COR-L47 (cell line): ENCODE results near the gene EFCC1.
"Not testable (repeated sequence)": the region's sequence is repeated elsewhere in the genome, so short reads cannot be mapped to it uniquely, and the experiment has no call there.

Experiments used
- DNase-seq: peaks from one replicate; lab custom pipeline; 2025; lab: John Stamatoyannopoulos, UW

The EFCC1 gene

DNA sequence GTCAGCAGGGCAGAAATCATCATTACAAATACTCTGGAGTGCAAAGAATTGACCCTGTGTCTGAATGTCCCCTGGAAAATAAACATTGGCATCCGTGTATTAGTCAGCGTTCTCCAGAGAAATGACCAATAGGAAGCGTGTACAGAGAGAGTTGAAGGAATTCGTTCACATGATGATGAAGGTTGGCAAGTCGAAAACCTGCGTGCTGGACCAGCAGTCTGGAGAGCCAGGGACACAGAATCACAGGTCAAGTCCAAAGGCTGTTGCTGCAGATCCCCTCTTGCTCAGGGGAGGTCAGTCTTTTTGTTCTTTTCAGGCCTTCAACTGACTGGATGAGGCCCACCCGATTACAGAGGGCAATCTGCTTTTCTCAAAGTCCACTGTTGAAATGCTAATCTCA lies 76.1 kb downstream of the EFCC1 start:
- DNase-seq = no peak

DNA sequence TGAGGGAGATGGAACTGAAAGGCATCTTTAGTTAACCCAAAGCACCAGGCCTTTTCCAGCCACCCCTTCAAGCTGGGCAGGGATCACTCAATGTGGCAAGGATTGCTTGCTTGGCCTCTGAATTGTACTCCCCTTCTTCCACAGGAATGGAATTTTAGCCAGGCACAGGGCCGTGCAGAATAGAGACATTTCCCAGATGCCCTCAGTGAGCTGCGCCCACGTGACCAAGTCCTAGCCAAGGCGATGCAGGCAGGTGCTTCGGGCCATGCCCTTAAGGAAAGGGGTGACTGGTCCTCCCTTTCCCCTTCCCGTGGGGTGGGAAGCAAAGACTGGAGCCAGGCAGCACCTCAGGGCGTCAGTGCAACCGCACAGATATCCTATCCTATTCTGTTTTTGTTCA lies 77.4 kb downstream of the EFCC1 start:
- no peak for DNase-seq

DNA sequence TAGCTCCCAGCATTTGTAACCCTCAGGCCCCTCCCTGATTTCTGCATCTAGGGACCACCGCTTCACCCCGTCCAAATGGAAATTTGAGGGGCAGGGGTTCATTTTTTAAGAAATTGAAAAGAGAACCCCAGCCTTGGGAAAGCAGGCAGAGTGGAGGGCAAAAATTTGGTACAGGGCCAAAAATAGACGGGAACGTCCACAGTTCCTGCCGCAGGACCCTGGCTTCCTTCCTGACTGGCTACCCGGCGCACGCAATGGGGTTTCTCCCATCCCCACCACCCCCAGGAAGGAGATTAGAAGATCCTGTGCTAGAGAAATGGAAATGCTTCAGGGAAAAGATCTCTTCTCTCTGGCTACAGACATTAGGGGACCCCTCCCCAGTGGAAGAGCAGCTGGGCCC lies 80.4 kb downstream of the EFCC1 start:
- no peak for DNase-seq

DNA sequence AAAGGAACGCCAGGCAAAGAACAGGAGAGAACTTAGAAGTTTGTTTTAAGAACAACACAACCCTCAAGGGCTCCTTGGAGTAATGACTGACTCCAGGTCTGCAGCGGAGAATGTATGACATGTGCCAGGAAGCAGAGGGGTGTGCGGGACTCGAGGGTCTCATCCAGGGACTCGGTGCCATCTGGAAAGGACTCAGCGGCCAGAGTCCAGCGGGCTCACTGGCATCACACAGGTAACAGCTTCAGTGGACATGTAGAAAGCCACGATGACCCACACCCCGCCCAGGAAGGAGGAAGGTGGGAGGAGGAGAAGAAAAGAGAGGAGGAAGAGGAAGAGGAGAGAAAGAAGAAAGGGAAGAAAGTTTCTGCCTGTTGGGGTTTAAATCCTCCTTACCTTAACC lies 80.9 kb downstream of the EFCC1 start:
- DNase-seq = no peak

DNA sequence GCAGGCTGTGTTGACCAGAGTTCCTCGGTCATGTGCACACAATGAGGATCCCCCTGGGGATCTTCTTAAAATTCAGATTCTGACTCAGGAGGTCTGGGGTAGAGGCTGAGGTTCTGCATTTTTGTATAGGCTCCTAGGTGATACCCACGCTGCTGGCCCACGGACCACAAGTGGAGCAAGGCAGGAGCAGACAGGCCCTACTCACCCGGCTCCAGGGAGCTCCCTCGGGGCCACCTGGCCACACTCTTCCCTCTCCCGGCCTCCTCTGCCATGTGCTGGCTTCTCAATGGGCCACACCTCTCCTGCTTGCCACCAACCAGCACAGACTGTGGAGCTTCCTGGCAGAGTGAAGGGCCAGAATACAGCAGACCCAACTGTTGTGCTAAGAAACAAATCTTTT lies 83.4 kb downstream of the EFCC1 start:
- DNase-seq = no peak

DNA sequence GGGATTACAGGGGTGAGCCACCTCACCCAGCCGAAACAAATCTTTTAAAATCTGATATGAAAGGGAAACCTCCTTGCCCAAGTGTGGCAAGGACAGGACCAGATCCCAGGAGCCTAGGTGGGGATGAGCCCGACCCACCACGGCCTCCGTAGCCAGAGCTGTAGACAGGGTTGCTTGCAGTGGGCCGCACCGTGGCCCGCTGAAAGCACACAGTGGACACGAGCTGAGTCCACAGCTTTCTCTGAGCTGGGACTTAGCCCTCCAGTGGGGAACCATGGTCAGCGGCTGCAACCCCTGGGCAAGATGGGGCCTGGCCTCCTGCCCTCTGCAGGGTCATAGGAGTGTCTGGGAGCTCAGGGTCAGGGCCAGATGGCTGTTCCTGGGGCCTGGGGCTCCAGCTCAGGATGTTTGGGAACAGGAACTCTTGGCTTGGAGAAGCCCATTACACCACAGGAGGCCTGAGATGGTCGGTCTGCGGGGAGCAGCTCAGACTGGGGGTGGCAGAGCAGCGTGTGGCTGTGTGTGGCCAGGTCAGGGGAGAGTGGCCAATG lies 84.1 kb downstream of the EFCC1 start:
- no peak for DNase-seq

DNA sequence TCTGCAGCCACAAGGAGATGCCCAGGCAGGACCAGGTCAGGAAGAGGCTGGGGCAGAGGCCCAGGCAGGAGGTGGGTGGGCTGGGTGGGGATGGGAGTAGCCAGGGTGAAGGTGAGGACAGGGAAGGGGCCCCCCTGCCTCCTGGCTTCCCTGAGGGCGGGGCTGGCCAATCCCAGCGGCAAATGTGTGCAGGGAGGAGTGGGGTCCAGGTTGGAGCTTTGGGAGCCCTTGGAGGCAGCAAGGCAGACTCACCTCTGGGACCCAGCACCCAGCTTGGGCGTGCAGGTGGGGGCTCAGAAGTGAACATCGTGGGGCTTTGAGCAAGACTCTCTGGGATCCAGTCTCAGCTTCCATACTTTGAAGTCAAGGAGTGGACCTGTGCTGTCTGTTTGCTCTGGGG lies 84.7 kb downstream of the EFCC1 start:
- DNase-seq = no peak

DNA sequence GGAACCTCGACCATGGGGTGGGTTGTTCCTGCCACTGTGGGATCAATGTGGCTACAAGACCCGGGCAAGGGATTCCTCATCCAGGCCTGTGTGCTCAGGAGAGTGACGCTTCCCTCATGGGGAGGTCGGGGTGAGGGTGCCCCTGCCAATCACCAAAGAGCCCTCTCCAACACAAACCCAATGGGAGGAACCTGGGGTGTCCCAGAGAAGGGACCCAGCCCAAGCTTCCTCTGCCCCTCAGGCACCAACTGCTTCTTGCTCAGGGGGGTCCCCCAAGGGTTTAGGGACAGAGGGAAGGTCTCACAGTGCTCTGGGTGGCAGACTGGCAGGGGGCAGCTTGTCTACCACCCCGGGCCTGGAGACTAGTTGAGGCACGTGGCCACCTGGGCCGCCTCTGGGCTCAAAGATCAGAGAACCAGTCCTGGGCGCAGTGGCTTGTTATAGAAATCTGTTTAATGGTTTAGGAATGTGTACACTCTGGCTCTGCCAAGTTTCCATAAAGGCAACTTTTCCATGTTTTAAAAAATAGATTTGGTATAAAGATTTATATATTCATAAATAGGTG lies 86.1 kb downstream of the EFCC1 start:
- no peak for DNase-seq

DNA sequence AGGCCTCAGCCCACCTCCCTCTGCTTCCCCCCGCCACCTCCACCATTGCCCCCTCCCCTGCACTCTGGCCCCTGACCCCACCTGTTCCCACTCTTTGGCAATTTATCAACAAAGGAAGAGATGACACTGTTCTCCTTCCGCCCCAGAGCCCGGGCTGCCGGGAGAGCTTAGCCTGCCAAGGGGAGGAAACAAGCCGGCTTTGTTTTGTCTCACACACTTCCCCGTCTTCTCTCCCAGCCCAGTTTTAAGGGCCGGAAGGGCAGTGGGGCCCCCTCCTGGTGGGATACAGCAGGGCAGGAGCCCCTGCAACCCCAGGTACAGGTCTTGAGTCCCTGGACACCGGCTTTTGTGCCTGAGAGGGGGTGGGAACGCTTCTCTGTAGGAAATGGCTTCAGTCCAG lies 86.8 kb downstream of the EFCC1 start:
- DNase-seq = not testable (repeated sequence)

DNA sequence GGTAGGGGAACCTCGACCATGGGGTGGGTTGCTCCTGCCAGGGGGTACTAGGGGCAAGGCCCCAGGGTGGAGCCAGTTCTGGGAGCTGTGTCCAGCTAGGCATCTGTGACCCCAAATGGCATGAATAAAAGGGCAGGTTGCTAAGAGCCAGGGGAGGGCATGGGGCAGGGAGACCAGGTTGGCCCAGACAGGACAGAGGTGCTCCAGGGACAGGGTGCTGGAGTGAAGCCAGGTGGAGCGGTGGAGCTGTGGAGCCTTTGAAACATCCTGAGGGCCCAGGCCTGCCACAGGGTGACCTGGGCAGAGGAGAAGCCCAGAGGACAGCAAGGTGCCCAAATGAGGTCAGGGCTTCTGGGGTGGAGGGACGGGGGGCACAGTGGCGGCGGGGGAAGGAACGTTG lies 87.2 kb downstream of the EFCC1 start:
- DNase-seq = not testable (repeated sequence)
